Ovary (tissue), 9 donors: ENCODE measurements around the gene SORCS3. TPM values are rescaled to one million over a fixed set of nuclear protein-coding genes. Genes with fewer than 3 reads are reported as not detected.

ENCODE experiments used
- DNase-seq, 5 donors: peaks; one replicate each; pipeline ENCODE4 v3.0.0-alpha.2; 2019 to 2020
- H3K27ac ChIP-seq, 2 donors: fragments of 200-600 bp; one replicate each; pipeline versions ENCODE4 v1.5.1 to v1.8.0; 2019 to 2022
- H3K27me3 ChIP-seq: fragments of 200-600 bp; one replicate; pipeline ENCODE4 v1.8.0; 2022
- H3K36me3 ChIP-seq: fragments of 200-600 bp; sonication (generic); one replicate; pipeline ENCODE4 v1.5.1; 2019
- H3K4me1 ChIP-seq: one replicate; pipeline ENCODE4 v1.8.1; 2013; ENCODE audit warnings: mild to moderate bottlenecking, moderate library complexity; ENCODE audit not compliant: insufficient read depth
- H3K4me3 ChIP-seq: fragments of 200-600 bp; sonication (generic); one replicate; pipeline ENCODE4 v1.5.1; 2017
- H3K9me3 ChIP-seq, 2 donors: fragments of 200-600 bp in 1 of 2; sonication (generic) in 1 of 2; one replicate each; pipeline versions ENCODE4 v1.5.1 to v1.8.1; 2013 to 2019; ENCODE audit warnings: mild to moderate bottlenecking in 1 of 2, moderate library complexity in 1 of 2
- EP300 ChIP-seq: sonication (generic); formaldehyde crosslinking; IDR thresholded peaks from one replicate; pipeline ENCODE4 v1.6.1; 2017; ENCODE audit warnings: antibody characterized with exemption
- POLR2A ChIP-seq: fragments of 450-650 bp; IDR thresholded peaks from one replicate; pipeline ENCODE4 v1.6.1; 2017; ENCODE audit warnings: antibody characterized with exemption, mild to moderate bottlenecking, moderate library complexity
- WGBS, 3 donors: extraction: QIAGEN DNeasy Blood & Tissue Kit in 1 of 3; methylation state at CpG; one replicate each; pipeline versions ENCODE4 v1.1.5 to v1.1.7; 2013 to 2017; 5-methylcytosine and 5-hydroxymethylcytosine counted together
- intact Hi-C, 4 donors: fragments of 100-400 bp; cut with DNase I; formaldehyde crosslinking; loops; one replicate each; pipeline versions ENCODE4 v1.11.0 to v1.15.1; 2022 to 2023
- polyA plus RNA-seq, 2 donors: library from polyadenylated mRNA; stranded (reverse); fragments of 200-250 nt in 1 of 2; fragments of 350-450 nt in 1 of 2; fragmentation: Illumina TruSeq in 1 of 2; extraction: RNeasy Lipid Tissue Mini Kit (QIAGEN cat#74804) in 1 of 2; gene quantifications; one replicate each; pipeline ENCODE4 v1.2.3, GENCODE V29; 2013 to 2014
- total RNA-seq, 7 donors: library from RNA; depleted of rRNA in 2 of 7; stranded (reverse); fragments of >200 nt in 2 of 7; fragmentation: NEBNext Ultra II Directional in 3 of 7; extraction: Animal tissue kit (Norgen Biotek cat#: 25700) in 3 of 7; gene quantifications; one replicate each; pipeline versions ENCODE4 v1.1.0 to v1.2.4, GENCODE V29; 2016 to 2023
- TF ChIP-seq, protein P1 (sequence below), 3 donors: fragments of 450-650 bp in 2 of 3; fragments of 200-600 bp in 1 of 3; IDR thresholded peaks; one replicate each; pipeline versions ENCODE4 v1.5.1 to v1.8.0; 2016 to 2022; ENCODE audit warnings: antibody characterized with exemption in 3 of 3, mild to moderate bottlenecking in 1 of 3
- donor health status: DM: no; HTN: no; CAD: no; lungs with moderate emphysema.
- donor health status: DM: no; HTN: no; CAD: no.
- donor health status: Bipolar disorder and iron deficiency.
- donor health status: DM: yes; HTN: yes; CAD: no.
- donor health status: DM: no; HTN: no; CAD: no.
- donor health status: DM: yes; HTN: yes; CAD: no.

The SORCS3 gene
- total and polyA plus RNA-seq, 9 donors = 0.07 to 4.5 (median 0.79) TPM; not detected in 1

DNA sequence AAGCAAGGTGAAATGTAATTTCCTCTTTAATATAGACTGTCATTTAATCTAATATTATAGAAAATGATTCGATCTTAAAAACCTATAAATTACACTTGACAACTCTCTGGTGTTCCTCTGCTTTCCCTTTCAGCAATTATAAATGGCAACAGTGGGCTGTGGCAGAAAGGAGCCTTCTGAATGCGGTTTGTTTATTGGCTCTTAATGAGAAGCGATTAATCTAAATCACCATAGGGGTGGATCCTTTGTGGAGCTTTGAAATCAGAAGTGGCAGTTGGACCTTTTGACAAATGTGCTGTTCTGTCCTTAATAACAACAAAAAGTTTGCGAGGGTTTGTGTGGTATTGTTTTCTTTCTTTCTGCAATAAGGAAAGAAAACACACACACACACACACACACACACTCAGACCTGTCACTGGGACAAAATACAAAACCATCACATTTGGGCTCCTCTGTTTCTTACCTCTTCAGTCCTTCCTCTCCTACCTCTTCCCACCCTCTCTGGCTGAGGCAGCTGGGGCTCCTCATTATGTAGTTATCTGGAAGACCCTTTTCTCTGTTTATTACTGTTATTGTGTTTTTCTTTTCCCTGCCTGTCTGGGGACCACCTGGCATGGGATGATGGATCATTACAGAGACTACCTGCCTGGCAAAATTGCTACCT is 316.2 kb downstream of the SORCS3 start:
- Histone ChIP-seq H3K4me1 (no peaks in the 10 kb centered on the region), H3K27ac (no peak overlapping the region), H3K27me3 (no peaks in the 10 kb centered on the region), H3K9me3 (no peaks in the 10 kb centered on the region), H3K4me3 (no peak overlapping the region), H3K36me3 (no peaks in the 10 kb centered on the region)
- intact Hi-C loops = no loop called here
- no peak for TF ChIP-seq EP300
- no peak for TF ChIP-seq POLR2A
- TF ChIP-seq, protein P1, sequence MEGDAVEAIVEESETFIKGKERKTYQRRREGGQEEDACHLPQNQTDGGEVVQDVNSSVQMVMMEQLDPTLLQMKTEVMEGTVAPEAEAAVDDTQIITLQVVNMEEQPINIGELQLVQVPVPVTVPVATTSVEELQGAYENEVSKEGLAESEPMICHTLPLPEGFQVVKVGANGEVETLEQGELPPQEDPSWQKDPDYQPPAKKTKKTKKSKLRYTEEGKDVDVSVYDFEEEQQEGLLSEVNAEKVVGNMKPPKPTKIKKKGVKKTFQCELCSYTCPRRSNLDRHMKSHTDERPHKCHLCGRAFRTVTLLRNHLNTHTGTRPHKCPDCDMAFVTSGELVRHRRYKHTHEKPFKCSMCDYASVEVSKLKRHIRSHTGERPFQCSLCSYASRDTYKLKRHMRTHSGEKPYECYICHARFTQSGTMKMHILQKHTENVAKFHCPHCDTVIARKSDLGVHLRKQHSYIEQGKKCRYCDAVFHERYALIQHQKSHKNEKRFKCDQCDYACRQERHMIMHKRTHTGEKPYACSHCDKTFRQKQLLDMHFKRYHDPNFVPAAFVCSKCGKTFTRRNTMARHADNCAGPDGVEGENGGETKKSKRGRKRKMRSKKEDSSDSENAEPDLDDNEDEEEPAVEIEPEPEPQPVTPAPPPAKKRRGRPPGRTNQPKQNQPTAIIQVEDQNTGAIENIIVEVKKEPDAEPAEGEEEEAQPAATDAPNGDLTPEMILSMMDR (IDR thresholded peaks at IDR 0.05) = no peak
- WGBS, 3 donors = 71 to 81% (median 78%) methylated on average over 4 of the region's 4 CpGs
- DNase-seq = no peak

DNA sequence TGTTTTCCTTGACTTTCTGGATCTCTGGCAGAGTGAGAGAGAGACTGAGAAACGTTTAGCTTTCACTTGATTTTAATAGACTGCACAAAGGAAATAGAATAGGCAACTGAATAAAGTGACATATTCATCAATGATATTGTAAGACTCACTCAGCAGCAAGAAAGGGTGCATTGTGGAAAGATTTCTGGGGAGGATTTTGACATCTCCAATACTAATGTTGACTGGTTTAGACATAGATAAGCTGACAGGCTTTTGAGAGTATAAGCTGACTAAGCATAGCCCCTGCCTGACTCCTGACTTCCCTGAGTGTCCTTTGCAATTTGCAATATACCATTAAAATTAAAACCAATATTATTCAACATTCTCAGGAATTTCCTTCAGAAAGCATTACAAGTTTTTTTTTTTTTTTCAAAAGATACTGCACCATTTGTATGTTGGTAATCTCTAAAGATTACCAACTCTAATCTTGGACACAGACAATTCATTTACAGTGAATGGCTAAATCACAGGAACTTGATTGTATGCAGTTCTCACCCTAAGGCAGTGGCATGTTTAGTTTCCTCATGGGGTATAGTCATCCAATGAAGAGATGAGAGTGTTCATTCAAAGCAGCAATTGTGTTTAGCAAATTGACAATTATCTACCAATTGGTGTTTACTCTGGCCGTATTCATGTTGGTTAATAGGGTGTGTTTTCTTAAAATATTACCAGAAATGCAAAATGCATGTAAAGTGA is 325.6 kb downstream of the SORCS3 start:
- Histone ChIP-seq H3K4me3 (no peak overlapping the region), H3K4me1 (no peaks in the 10 kb centered on the region), H3K27me3 (no peaks in the 10 kb centered on the region), H3K9me3 (no peaks in the 10 kb centered on the region), H3K36me3 (no peaks in the 10 kb centered on the region), H3K27ac (no peak overlapping the region)
- intact Hi-C loops = no loop called here
- TF ChIP-seq POLR2A (no peak), EP300 (no peak)
- DNase-seq = no peak
- 38 to 46% (median 41%) methylated on average over 2 of the region's 2 CpGs for WGBS, 3 donors

DNA sequence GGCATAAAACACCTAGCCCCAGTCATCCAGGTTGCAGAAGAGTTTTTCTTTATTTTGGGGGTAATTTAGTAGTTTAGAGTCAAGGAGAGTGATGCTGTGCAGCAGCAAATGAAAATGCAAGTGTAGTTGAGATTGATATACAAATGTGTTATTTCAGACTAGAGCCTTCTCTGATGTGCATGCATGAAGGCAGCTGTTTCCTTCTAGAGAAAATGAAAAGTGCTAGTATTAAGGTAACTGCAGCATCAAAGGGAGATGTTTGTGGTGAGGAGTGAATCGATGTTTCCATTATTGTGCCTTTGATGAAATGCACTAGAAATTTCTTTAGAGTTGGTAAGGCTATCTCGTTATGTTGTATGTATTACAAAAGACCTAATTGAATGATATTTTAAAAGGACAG is 339.3 kb downstream of the SORCS3 start:
- Histone ChIP-seq H3K27me3 (no peaks in the 10 kb centered on the region), H3K4me1 (no peaks in the 10 kb centered on the region), H3K4me3 (no peak overlapping the region), H3K9me3 (no peaks in the 10 kb centered on the region), H3K27ac (no peak overlapping the region), H3K36me3 (no peaks in the 10 kb centered on the region)
- DNase-seq = no peak
- intact Hi-C loops = no loop called here
- TF ChIP-seq POLR2A = no peak
- TF ChIP-seq, protein P1 (IDR thresholded peaks at IDR 0.05) = no peak
- TF ChIP-seq EP300 = no peak
- WGBS, 3 donors = 72 to 79% (median 76%) methylated on average over 2 of the region's 2 CpGs

DNA sequence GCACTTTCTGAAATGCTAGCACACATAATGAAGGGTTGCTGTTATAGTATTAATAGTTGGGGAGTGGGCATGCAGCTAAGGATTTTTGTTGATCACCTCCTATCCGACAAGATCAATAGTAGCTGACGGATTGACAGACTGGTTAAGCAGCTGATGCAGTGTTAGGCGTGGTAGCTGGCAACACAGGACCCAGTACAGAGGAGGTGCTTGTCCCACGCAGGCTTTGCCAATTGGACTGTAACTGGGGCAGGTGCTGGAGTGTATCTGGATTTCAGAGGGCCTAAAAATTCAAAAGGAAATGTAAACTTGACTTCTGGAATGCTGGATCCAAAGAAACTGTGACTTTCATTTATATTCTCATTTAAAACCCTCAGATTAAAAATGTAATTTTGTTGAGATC is 340.9 kb downstream of the SORCS3 start:
- TF ChIP-seq, protein P1 (IDR thresholded peaks at IDR 0.05) = no peak
- no peaks in the 10 kb centered on the region for H3K27me3 ChIP-seq
- H3K4me3 ChIP-seq = no peak overlapping the region
- no peak for DNase-seq
- H3K4me1 ChIP-seq = no peaks in the 10 kb centered on the region
- no peak overlapping the region for H3K27ac ChIP-seq
- intact Hi-C loops = no loop called here
- no peaks in the 10 kb centered on the region for H3K36me3 ChIP-seq
- 81 to 89% (median 87%) methylated on average over 4 of the region's 4 CpGs for WGBS, 3 donors
- no peaks in the 10 kb centered on the region for H3K9me3 ChIP-seq

DNA sequence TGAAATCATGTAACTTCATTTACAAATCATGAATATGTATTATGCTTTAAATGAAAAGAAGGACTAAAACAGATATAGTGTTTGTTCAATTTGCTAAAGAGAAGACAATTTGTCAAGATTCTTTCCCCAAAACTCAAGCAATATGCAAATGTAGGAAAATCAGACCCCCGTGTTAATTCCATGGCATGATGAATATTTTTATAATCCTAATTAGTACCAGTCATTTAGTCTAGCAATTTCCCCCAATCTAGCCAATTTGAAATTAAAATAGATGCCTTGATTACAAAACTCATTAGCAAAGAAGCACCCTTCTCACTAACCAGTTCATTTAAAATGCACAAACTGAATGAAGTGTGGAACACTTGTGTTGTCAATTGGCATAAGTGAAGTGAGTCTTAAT is 347.6 kb downstream of the SORCS3 start:
- no peak overlapping the region for H3K27ac ChIP-seq
- WGBS, 3 donors = 73 to 84% (median 78%) methylated on average over 1 of the region's 1 CpG

More for the DNA sequence above, 347.6 kb downstream of the SORCS3 start:
- no peaks in the 10 kb centered on the region for H3K4me1 ChIP-seq
- no peak overlapping the region for H3K4me3 ChIP-seq
- intact Hi-C loops = no loop called here
- no peaks in the 10 kb centered on the region for H3K36me3 ChIP-seq
- no peaks in the 10 kb centered on the region for H3K27me3 ChIP-seq
- H3K9me3 ChIP-seq = no peaks in the 10 kb centered on the region
- no peak for TF ChIP-seq EP300
- no peak for DNase-seq
